Measurements from ENCODE around the gene LGALS8.
"Not testable (repeated sequence)": the region's sequence is repeated elsewhere in the genome, so short reads cannot be mapped to it uniquely, and the experiment has no call there.

The LGALS8 gene

DNA sequence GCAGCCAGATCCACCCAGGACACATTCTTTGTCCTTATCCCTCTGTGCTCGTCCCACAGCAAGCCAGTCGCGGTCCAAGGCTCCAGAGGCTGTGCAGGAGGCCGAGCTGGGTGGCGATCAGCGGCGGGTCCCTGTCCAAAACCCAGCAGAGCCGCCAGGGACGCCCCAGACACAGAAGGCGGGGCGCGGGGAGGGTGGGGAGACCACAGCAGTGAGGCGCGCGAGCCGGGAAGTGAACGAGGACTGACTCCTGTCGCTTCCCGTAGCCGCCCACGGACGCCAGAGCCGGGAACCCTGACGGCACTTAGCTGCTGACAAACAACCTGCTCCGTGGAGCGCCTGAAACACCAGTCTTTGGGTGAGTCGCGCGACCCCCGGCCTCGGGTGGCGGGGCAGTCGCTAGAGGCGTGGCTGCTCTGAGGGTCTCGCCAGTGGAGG is at the start of gene LGALS8:
LGALS8 (plus strand) TSS at position 279 of the 438 bp plus-strand sequence. CDS start 2,089 bp downstream, outside the sequence.
- peak; percentile 95 for DNase-seq (ENCODE audit: low spot score)

DNA sequence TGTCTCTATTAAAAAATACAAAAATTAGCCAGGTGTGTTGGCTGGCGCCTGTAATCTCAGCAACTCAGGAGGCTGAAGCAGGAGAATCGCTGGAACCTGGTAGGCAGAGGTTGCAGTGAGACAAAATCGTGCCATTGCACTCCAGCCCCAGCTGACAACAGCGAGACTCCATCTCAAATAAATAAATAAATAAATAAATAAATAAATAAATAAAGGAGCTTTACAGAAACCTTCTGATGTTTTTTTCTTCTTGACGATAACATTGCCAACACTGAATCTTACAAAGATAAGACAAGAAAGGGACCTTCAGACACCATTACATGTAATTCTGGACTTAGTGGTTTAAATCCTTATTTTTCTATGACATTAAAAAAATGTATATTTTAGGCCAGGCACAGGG is 47.8 kb upstream of the LGALS8 start:
- no peak for DNase-seq (ENCODE audit: low spot score)

GRCh38 chr1:236480758-236481436 is 42.9 kb upstream of the LGALS8 start:
- no peak for DNase-seq (ENCODE audit: low spot score)

DNA sequence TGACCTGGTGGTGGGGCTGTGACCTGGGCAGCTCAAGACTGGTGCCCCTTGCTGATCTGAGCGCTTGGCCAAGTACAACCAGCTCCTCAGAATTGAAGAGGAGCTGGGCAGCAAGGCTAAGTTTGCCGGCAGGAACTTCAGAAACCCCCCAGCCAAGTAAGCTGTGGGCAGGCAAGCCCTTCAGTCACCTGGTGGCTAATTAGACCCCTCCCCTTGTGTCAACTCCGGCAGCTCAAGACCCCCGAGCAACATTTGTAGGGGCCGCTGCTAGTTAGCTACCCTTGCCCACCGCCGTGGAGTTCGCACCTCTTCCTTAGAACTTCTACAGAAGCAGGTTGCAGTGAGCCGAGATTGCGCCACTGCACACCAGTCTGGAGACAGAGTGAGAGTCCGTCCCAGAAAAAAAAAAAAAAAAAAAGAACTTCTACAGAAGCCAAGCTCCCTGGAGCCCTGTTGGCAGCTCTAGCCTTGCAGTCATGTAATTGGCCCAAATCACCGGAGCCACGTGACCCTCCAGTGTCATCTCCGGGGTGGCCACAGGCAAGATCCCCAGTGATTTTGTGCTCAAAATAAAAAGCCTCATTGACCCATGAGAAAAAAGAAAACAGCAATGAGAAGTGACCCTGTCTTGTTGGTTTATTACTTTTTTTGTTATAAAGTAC is 39.3 kb upstream of the LGALS8 start:
- DNase-seq (ENCODE audit: low spot score) = no peak

GRCh38 chr1:236486356-236487002 is 37.3 kb upstream of the LGALS8 start:
- DNase-seq (ENCODE audit: low spot score) = no peak

DNA sequence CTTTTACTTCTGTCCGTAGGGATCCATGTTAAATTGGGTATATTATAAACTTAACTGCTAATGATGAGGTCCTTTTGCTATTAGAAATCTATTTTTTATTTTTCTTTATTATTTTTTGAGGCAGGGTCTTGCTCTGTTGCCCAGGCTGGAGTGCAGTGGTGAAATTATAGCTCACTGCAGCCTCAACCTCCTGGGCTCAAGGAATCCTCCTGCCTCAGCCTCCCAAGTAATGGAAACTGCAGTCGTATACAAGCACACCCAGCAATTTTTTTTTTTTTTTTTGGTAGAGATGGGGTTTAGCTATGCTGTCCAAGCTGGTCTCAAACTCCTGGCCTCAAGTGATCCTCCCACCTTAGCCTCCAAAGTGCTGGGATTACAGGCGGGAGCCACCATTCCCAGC is 34.6 kb upstream of the LGALS8 start:
- DNase-seq (ENCODE audit: low spot score) = not testable (repeated sequence)

DNA sequence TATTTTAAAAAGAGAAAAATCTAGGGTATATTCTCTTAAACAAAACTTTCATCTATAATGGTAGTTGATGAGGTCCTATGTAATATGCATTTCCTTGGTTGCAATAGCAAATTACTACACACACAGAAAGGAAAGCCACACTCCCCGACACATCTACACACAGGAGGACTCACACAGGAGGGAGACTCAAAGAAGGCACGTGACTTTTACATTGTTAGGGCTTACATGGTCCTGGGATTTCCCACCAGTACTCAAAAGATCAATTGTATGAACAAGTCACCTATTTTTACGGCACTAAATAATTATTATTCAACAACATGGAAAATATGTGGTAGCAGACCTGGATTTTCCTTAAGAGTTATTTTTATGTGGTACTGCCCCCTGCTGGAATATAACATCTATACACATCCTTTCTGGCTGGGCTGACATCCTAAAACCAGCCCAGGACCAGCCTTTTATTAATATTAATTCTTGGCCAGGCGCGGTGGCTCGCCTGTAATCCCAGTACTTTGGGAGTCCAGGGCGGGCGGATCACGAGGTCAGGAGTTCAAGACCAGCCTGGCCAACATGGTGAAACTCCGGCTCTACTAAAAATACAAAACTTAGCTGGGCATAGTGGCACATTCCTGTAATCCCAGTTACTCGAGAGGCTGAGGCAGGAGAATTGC is 33.9 kb upstream of the LGALS8 start:
- peak; percentile 76 for DNase-seq (ENCODE audit: low spot score)

- no peak for DNase-seq (ENCODE audit: low spot score)
Measured at GRCh38 chr1:236491469-236492136, 32.2 kb upstream of the LGALS8 start.

DNA sequence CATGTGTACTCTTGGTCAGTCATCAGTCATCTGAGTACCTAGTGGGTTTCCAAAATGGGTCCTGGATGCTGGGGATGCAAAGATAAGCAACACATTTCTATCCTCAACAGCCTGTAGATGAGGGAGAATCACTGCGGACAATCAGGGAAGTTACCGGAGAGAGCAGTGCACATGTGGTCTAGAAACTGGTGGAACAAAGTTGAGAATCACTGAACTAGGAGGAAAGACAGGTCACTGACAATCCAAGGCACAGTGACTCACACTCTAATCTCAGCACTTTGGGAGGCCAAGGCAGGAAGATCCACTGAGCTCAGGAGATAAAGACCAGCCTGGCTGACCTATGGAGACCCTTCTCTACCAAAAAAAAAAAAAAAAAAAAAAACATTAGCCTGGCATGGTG is 31.4 kb upstream of the LGALS8 start:
- DNase-seq (ENCODE audit: low spot score) = no peak

- no peak for DNase-seq (ENCODE audit: low spot score)
Measured at GRCh38 chr1:236494082-236494481, 29.7 kb upstream of the LGALS8 start.

GRCh38 chr1:236494586-236495466 is 29.0 kb upstream of the LGALS8 start:
- DNase-seq (ENCODE audit: low spot score) = no peak

- no peak for DNase-seq (ENCODE audit: low spot score)
Measured at GRCh38 chr1:236495467-236496112, 28.2 kb upstream of the LGALS8 start.

- DNase-seq (ENCODE audit: low spot score) = no peak
Measured at GRCh38 chr1:236497908-236498307, 25.9 kb upstream of the LGALS8 start.

DNA sequence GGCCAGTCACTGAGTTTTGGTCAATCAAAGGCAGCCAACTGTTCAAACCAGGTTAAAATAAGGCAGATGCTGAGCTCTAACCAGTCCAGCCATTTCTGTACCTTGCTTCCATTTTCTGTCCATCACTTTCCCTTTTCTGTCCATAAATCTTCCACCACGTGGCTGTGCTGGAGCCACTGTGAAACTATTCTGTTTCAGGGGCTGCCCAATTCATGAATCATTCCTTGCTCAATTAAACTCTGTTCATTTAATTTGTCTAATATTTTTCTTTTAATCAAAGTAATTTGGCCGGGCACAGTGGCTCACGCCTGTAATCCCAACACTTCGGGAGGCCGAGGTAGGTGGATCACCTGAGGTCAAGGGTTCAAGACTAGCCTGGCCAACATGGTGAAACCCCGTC is 22.7 kb upstream of the LGALS8 start:
- DNase-seq (ENCODE audit: low spot score) = no peak

DNA sequence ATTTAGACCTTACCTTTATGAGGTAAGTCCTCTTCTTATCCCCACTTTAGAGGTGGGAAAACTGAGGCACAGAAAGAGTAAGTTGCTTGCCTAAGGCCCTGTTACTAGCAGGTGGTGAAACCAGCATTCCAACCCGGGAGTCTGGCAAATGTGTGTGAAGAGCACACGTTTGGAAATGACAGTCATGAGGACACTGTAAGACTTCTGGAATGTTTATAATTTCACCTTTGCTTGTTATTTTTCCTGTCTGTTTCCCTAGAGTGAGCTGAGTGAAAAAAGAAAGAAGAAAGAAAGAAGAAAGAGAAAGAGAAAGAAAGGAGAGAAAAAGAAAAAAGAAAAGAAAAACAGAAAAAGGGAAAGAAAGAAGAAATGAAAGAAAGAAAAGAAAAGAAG is 21.2 kb upstream of the LGALS8 start:
- DNase-seq (ENCODE audit: low spot score) = no peak

DNA sequence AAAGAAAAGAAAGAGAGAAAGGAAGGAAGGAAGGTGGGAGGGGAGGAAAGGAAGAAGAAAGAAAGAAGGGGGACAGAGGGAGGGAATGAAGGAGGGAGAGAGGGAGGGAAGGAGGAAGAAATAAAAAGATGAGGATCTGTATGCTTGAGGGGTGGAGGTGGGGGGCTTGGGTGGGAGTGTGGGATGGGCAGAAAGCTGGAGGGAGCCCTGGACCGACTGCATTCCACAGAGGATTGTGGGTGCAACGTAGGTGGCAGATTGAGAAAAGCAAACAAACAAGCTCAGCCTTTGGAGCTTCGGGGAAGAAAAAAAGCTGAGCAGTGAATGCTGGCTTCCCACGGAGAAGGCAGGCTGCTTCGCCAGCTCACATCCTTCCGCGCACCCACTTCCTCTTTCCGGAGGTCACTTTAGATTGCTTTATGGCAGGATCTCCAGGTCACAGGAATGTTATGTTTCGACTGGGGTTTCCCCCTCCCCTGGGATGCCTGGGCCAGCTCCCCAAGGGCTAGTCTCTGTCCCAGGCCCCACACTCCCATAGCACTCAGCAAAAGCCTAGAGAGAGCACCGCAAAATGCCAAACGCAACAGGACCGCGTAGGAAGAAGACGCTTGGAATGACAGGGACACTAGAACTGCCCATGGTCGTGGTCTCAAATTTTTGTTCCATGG is 20.7 kb upstream of the LGALS8 start:
- DNase-seq (ENCODE audit: low spot score) = peak; percentile 77

DNA sequence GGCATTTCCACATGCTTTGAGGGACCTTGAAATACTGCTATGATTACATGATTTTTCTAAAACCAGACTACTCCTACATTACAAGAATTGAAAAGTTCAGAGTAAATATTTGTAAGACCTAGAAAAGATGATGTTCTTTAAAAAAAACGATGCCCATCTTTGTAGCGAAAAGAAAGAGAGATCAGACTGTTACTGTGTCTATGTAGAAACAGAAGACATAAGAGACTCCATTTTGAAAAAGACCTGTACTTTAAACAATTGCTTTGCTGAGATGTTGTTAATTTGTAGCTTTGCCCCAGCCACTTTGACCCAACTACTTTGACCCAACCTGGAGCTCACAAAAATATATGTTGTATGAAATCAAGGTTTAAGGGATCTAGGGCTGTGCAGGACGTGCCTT is 19.4 kb upstream of the LGALS8 start:
- not testable (repeated sequence) for DNase-seq (ENCODE audit: low spot score)

DNA sequence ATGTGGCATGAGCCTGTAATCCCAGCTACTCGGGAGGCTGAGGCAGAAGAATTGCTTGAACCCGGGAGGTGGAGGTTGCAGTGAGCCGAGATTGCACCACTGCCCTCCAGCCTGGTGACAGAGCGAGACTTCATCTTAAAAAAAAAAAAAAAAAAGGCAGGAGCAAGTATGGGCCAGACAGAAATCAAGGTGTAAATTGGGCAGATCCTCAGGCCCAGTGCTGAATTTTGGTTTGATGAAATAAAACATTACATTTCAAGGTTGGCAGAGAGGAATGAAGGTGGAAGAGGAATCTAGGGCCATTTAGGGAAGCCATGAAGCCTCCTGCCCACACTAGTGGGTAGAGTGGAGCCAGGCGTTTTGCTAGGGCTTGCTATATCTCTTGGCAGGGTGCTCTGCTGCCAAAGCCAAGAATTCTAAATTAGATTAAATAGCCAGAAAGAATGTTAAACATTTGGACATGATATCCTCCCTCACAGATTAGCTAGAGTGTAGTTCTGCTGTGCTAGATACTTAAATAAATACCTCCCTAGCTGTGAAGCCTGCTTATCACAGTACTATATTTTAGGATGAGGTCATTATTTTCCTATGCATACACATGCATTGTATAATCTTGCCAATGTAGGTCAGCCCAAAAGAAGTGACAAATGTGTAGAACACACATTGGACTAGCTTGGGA is 16.6 kb upstream of the LGALS8 start:
- peak; percentile 30 for DNase-seq (ENCODE audit: low spot score)

- no peak for DNase-seq (ENCODE audit: low spot score)
Measured at GRCh38 chr1:236508593-236509027, 15.2 kb upstream of the LGALS8 start.
